ENCODE measurements around the gene APOF.
"Not testable (repeated sequence)": the region's sequence is repeated elsewhere in the genome, so short reads cannot be mapped to it uniquely, and the experiment has no call there.

Gene APOF

GRCh38 chr12:56362130-56363059 is at the start of gene APOF:
TSS of gene APOF (minus strand) at chr12:56362857. CDS start at chr12:56362745, 112 bp downstream.
- DNase-seq = no peak

- no peak for DNase-seq
Measured at GRCh38 chr12:56411781-56412639, 49.4 kb upstream of the APOF start.

GRCh38 chr12:56410768-56411167 is 48.1 kb upstream of the APOF start:
- no peak for DNase-seq

DNA sequence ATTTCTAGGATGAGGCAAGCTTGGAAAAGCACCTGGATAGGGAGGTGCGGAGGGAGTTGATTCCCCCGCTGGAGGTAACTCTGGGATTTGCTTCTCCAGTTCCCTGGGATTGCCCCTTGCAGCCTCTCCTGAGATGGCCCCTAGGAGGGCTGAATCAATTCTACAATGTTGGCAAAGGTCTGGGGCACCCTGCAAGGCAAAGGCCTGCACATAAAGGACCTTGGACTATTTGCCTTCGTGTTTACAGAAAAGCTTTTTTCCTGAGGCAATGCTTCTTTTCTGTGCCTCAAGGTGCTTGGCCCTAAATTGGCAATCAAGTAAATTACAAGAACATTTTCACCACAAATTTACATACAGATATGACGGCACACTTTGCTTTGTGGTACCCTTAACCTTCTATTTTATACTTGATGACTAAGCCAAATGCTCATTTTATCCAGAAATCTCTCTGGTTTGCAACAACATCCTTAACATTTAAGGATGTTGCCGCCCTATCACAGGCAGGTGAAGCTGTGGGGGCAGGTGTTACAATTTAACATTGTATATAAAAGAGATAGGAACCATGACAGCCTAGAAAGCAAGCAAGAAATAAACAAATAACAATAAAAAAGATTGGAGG is 46.3 kb upstream of the APOF start:
- DNase-seq = no peak

GRCh38 chr12:56404227-56404626 is 41.6 kb upstream of the APOF start:
- DNase-seq = not testable (repeated sequence)

GRCh38 chr12:56401612-56402011 is 39.0 kb upstream of the APOF start:
- DNase-seq = not testable (repeated sequence)

- not testable (repeated sequence) for DNase-seq
Measured at GRCh38 chr12:56401125-56401524, 38.5 kb upstream of the APOF start.

DNA sequence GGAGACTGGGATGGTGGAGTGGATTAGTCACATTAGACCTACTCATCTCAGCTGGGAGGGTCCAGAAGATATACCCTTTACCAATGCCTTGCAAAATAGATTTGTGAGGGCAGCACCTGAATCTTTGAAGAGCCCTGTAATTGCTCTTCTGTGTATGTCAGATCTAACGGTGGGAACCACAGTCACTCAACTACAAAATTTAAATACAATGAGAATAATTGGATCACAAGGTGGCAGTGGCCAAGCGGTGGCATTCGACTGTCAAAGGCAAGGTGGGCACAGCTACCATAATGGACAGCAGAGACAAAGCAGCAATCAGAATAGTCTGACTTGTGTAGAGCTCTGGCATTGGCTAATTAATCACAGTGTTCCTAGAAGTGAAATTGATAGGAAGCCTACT is 36.8 kb upstream of the APOF start:
- not testable (repeated sequence) for DNase-seq

- no peak for DNase-seq
Measured at GRCh38 chr12:56398324-56398723, 35.7 kb upstream of the APOF start.

DNA sequence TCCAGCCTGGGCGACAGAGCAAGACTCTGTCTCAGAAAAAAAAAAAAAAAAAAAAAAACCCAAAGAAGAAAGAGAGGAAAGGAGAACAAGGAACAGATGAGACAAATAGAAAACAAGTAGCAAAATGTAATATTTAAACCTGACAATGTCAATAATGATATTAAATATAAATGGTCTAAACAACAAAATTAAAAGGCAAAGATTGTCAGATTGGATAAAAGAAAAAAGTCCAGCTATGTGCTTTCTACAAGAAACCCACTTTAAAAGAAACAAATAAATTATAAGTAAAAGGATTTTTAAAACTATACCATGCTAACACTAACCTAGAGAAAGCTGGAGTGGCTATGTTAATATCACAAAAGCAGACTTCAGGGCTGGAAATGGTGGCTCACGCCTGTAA is 29.7 kb upstream of the APOF start:
- DNase-seq = no peak

GRCh38 chr12:56391721-56392120 is 29.1 kb upstream of the APOF start:
- DNase-seq = no peak

- DNase-seq = no peak
Measured at GRCh38 chr12:56389412-56389811, 26.8 kb upstream of the APOF start.

DNA sequence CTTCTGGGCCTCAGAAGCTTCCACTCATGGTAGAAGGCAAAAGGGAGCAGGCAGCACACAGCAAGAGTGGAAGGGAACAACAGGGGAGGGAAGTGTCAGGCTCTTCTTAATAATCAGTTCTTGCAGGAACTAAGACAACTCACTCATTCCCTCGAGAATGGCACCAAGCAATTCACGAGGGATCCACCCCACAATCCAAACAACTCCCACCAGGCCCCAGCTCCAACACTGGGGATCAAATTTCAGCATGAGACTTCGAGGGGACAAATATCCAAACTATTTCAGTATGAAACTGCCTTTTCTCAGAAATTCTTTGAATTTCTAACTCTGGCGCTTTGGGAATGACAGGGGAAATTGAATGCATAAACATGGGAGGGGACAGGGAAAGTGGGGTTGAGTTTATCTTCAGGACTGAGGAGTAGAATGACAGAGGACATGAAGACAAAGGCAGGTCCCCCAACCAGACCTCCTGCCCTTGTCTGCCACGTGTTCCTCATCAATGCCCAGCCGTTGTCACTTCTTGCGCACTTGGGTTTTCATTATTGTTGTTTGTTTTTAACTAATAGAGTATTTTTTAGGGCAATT is 24.6 kb upstream of the APOF start:
- DNase-seq = no peak

DNA sequence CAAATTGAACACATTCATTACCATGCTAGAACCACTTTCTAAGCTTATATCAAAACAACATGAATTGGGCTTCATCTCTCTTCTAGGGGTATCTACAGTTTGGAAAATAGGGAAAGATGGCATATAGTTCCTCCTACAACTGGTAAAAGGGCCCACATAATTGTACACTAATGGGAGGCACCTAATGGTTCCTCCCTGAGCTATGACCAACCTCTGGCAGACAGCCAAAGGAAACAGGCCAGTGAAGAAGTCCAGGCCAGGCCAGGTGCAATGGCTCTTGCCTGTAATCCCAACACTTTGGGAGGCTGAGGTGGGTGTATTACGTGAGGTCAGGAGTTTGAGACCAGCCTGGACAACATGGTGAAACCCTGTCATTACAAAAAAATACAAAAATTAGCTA is 23.2 kb upstream of the APOF start:
- DNase-seq = no peak

- DNase-seq = no peak
Measured at GRCh38 chr12:56382611-56383010, 20.0 kb upstream of the APOF start.

DNA sequence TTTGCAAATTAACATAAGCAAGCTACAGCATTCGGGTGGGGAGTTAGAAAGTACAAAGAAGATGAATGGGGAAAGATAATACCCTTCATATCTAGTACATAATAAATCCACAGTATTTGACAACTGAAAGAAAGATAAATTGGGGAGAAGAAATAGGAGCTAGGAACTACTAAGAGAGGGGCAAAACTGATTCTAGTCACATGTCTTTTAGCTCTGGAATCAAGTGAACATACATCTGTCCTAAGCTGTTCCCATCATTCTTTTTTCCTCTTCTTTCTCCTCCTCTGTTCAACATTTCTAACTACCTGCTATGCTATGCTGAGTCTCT is 15.3 kb upstream of the APOF start:
- no peak for DNase-seq

GRCh38 chr12:56377310-56377988 is 14.8 kb upstream of the APOF start:
- no peak for DNase-seq

GRCh38 chr12:56375598-56376434 is 13.2 kb upstream of the APOF start:
- DNase-seq = no peak

DNA sequence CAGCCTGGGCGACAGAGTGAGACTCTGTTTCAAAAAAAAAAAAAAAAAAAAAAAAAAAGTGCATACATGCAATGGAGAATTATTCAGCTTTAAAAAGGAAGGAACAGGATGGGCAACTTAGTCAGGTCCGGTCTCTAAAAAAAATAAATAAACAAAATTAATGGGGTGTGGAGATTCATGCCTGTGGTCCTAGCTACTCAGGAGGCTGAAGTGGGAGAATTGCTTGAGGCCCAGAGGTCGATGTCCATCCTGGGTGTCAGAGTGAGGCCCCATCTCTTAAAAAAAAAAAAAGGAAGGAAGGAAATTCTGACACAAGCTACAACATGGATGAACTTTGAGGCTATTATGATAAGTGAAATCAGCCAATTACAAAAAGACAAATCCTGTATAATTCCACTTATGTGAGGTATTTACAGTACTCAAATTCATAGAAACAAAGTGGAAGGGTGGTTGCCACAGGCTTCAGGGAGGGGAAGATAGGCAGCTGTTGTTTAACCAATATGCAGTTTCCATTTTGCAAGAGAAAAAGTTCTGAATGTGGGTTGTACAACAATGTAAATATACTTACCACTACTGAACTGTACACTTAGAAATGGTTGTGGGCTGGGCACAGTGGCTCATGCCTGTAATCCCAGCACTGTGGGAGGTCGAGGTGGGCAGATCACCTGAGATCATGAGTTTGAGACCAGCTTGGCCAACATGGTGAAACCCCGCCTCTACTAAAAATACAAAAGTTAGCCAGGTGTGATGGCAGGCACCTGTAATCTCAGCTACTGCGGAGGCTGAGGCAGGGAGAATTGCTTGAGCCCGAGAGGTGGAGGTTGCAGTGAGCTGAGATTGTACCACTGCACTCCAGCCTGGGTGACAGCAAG is 12.3 kb upstream of the APOF start:
- no peak for DNase-seq

GRCh38 chr12:56373515-56373914 is 10.9 kb upstream of the APOF start:
- no peak for DNase-seq
